ENCODE measurements around the gene CERS1. TPM values are rescaled to one million over a fixed set of nuclear protein-coding genes. Genes with fewer than 3 reads are reported as not detected.

The CERS1 gene
- total RNA-seq (1 to 10 TPM in 3 of 7 donors, under 1 TPM in 4; 0.36 to 2.6 (median 0.99) TPM), polyA plus RNA-seq (1 to 10 TPM; 1.2 to 1.7 TPM)
- long read RNA-seq, donor 1 = 0 reads
- long read RNA-seq, donor 2, transcript CERS1-201 (6 exons, 2,094 nt) = major isoform, 6 of 63 reads
- long read RNA-seq, donor 2, partial matches to known transcripts = 31 of 63 reads
- long read RNA-seq, donor 2, other reads (novel, unspliced or antisense) = 22 of 63 reads
- long read RNA-seq, donor 3, transcript CERS1-201 (6 exons, 2,094 nt) = major isoform, 5 of 7 reads
- long read RNA-seq, donor 3, partial matches to known transcripts = 1 of 7 reads
- long read RNA-seq, donor 3, other reads (novel, unspliced or antisense) = 1 of 7 reads

GRCh38 chr19:18895824-18896341 lies at the start of gene CERS1:
Gene CERS1 (minus strand): TSS chr19:18896158. CDS start chr19:18896072, 86 bp downstream.
- DNase-seq = peak in 1 of 5 donors; percentile 51
- H3K36me3 ChIP-seq = no peaks in the 10 kb centered on the region
- no peaks in the 10 kb centered on the region for H3K27me3 ChIP-seq
- 0 to 1% (median 1%) methylated on average over 21 to 89 of the region's 89 CpGs for WGBS, 3 donors
- no peak within 1 kb of the TSS for H3K27ac ChIP-seq
- peak within 1 kb of the TSS; percentile 30 for H3K4me3 ChIP-seq
- TF ChIP-seq EP300 (IDR thresholded peaks at IDR 0.05) = no peak
- TF ChIP-seq POLR2A (IDR thresholded peaks at IDR 0.05) = no peak
- TF ChIP-seq CTCF (IDR thresholded peaks at IDR 0.05) = no peak
- no peaks in the 10 kb centered on the region for H3K9me3 ChIP-seq
- intact Hi-C loops (cut with DNase I) = no loop called here
- peaks cover 4% of the 10 kb centered on the region for H3K4me1 ChIP-seq (ENCODE audit: insufficient read depth)

GRCh38 chr19:18945297-18945696 lies 49.3 kb upstream of the CERS1 start:
- Histone ChIP-seq H3K4me1 (ENCODE audit: insufficient read depth) (no peaks in the 10 kb centered on the region), H3K36me3 (no peaks in the 10 kb centered on the region), H3K27ac (no peak overlapping the region), H3K4me3 (no peak overlapping the region), H3K9me3 (no peaks in the 10 kb centered on the region), H3K27me3 (no peaks in the 10 kb centered on the region)
- DNase-seq = no peak
- no peak for TF ChIP-seq CTCF (IDR thresholded peaks at IDR 0.05)
- TF ChIP-seq POLR2A (IDR thresholded peaks at IDR 0.05) = no peak
- no peak for TF ChIP-seq EP300 (IDR thresholded peaks at IDR 0.05)
- 86 to 91% (median 88%) methylated on average over 9 of the region's 9 CpGs for WGBS, 3 donors
- intact Hi-C loops (cut with DNase I) = loop anchor here in 1 of 4 donors (10.0 kb wide), 1 partner anchor 80 kb away; no protein-coding TSS in a partner anchor

- Histone ChIP-seq H3K27me3 (no peaks in the 10 kb centered on the region), H3K4me1 (ENCODE audit: insufficient read depth) (no peaks in the 10 kb centered on the region), H3K4me3 (no peak overlapping the region), H3K27ac (no peak overlapping the region), H3K9me3 (no peaks in the 10 kb centered on the region), H3K36me3 (no peaks in the 10 kb centered on the region)
- TF ChIP-seq EP300 (IDR thresholded peaks at IDR 0.05) = no peak
- no peak for TF ChIP-seq POLR2A (IDR thresholded peaks at IDR 0.05)
- no peak for TF ChIP-seq CTCF (IDR thresholded peaks at IDR 0.05)
- WGBS, 3 donors = 75 to 77% (median 77%) methylated on average over 4 of the region's 4 CpGs
- DNase-seq = no peak
- intact Hi-C loops (cut with DNase I) = loop anchor here in 1 of 4 donors (10.0 kb wide), 1 partner anchor 79 kb away; no protein-coding TSS in a partner anchor
Measured at GRCh38 chr19:18943465-18943864, 47.5 kb upstream of the CERS1 start.

GRCh38 chr19:18942692-18943091 lies 46.7 kb upstream of the CERS1 start:
- intact Hi-C loops (cut with DNase I) = loop anchor here in 1 of 4 donors (10.0 kb wide), 1 partner anchor 78 kb away; no protein-coding TSS in a partner anchor
- 84 to 91% (median 86%) methylated on average over 6 of the region's 6 CpGs for WGBS, 3 donors

More at GRCh38 chr19:18942692-18943091, 46.7 kb upstream of the CERS1 start:
- H3K9me3 ChIP-seq = no peaks in the 10 kb centered on the region
- H3K36me3 ChIP-seq = no peaks in the 10 kb centered on the region
- TF ChIP-seq EP300 (IDR thresholded peaks at IDR 0.05) (no peak), CTCF (IDR thresholded peaks at IDR 0.05) (no peak), POLR2A (IDR thresholded peaks at IDR 0.05) (no peak)
- no peak for DNase-seq
- no peaks in the 10 kb centered on the region for H3K4me1 ChIP-seq (ENCODE audit: insufficient read depth)
- no peak overlapping the region for H3K27ac ChIP-seq
- H3K4me3 ChIP-seq = no peak overlapping the region
- no peaks in the 10 kb centered on the region for H3K27me3 ChIP-seq

Data from ovary (tissue), 10 donors.